Inflammatory macrophage treated with lipopolysaccharide for 1 hour (primary cell): ENCODE data around the gene TBC1D16.
"Not testable (repeated sequence)": the region's sequence is repeated elsewhere in the genome, so short reads cannot be mapped to it uniquely, and the experiment has no call there.

Experiments
- DNase-seq, 2 donors: peaks; one replicate each; pipeline ENCODE4 v3.0.0-alpha.2; 2020 to 2022

Gene TBC1D16

GRCh38 chr17:80050706-80051105 is 15.0 kb upstream of the TBC1D16 start:
- DNase-seq: no peak

GRCh38 chr17:80049986-80050385 is 14.3 kb upstream of the TBC1D16 start:
- DNase-seq: no peak

- DNase-seq: no peak
These were observed 11.5 kb upstream of the TBC1D16 start for GRCh38 chr17:80047176-80047575.

DNA sequence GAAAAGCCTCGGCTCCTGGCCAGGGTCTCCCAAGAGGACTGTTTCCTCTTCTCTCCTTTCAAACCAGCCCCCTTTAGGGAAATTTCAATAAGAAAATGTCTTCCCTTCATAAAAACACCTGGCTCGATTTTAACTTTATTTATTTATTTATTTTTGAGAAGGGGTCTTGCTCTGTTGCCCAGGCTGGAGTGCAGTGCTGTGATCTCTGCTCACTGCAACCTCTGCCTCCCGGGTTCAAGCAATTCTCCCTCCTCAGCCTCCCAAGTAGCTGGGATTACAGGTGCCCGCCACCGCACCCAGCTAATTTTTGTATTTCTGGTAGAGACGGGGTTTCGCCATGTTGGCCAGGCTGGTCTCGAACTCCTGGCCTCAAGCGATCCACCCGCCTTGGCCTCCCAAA is 11.0 kb upstream of the TBC1D16 start:
- DNase-seq: not testable (repeated sequence)

- DNase-seq: no peak
These were observed 10.0 kb upstream of the TBC1D16 start for GRCh38 chr17:80045703-80046102.

DNA sequence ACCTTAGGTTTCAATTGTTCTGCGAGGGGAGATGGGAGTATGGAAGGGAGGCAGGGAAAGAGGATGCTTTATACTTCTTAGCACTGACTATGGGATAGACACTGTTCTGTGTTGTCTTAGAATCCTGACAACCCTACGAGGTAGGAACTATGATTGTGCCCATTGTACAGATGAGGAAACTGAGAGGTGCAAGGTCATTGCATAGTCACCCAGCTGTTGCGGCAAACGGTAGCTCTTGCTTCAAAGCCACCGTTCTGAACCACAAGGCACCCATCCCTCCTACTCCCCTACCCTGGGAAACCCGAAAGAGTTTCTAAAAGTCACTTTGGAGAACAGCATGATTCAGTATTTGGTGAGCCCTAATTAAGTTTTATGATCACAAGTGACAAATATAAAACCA is 8.3 kb upstream of the TBC1D16 start:
- no peak for DNase-seq

DNA sequence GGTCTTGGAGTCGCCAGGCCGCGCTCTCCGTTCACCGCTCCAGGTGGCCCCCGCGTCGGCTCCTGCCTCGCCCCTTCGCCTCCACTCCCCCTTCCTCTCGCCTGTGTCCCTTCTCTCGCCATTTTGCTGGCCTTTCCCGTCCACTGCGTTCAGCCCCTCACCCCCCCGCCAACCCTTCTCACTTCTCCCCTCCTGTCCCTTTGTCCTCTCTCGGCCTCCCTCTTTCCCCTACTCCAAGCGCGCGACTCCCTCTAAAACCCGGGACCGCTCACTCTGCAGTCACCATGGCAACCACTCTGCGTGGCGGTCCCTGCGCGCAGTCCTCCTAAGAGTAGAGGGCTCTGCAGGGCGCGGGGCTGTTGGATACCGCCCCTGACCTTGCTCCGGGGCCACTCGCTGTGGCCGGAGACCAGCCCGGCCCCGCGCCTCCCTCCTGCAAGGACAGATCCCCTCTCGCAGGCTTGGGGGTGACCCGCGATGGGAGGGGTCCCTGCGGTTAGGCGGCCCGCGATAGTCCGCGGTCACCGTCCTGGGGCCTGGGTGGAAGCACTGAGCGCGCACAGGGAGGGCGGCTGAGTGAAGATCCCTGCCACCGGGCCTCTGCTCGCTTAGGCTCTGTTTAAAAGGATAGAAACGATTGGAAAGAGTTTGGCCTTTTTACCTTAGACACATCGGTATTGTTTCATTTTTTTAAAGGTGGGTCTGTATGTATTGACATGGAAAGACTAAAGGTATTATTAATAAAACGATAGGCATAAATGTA is 1.2 kb upstream of the TBC1D16 start:
- no peak for DNase-seq

- DNase-seq: peak; percentile 51 to 78
These were observed 454 bp upstream of the TBC1D16 start, which contains the start of gene CCDC40 for GRCh38 chr17:80035937-80036714. CCDC40 (plus strand) TSS chr17:80036642; CDS start chr17:80036663, 21 bp downstream.

DNA sequence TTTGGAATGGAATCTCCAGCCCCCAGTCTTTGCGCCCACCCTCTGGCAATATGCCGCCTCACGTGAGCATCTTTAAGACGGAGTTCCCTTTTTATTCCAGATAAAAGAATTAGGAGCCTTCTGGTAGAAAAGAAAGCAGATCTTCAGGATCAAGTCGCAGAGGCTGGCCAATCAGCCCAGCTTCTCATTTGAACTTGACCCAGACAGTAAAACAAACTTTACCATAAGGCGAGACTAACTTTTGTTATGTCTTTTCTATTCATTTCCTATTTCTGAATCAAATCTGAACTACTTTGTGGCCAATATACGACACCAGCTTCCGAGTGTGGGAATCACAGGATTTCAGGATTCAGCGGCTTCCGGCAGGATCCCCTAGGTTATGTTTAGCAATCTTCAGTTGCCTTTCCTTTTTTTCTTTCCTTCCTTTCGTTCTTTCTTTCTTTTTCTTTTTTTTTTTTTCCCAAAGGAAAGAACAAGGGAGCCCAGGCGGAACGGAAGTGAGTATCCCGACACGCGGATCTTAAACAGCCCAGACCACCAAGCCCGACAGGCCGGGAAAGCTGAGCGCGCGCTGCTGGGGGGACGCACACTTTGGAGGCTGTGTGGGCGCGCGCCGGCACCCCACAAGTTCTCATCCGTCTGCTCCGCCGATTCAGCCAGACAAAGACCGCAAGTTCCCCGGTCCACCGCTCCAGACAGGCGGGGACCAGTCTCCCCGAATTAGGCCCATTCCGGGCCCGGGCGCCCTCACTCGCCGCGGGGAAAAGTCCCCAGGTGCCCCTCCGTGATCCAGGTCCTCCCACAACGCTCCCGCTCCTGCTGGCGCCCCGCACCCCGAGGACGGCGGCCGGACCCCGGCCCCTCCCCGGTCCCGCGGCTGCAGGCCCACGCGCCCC is 633 bp downstream of the TBC1D16 start:
- DNase-seq: peak; percentile 52 to 59

DNA sequence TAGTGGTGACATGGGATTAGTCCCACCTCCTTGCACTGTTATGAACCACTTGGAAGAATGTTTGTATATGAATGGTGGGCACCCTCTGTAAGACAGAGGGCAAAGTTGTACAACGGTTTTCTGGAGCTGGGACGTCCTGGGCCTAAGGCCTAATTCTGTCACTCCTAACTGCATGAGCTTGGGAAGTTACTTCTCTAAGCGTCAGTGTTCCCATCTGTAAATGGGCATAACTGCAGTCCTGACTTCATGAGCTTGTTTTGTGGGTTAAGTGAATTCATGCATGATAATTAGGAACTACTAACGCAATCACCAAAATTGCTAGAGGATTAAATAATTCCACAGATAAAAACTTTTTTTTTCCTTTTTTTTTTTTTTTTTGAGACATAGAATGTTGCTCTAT is 1.8 kb downstream of the TBC1D16 start:
- DNase-seq: no peak

DNA sequence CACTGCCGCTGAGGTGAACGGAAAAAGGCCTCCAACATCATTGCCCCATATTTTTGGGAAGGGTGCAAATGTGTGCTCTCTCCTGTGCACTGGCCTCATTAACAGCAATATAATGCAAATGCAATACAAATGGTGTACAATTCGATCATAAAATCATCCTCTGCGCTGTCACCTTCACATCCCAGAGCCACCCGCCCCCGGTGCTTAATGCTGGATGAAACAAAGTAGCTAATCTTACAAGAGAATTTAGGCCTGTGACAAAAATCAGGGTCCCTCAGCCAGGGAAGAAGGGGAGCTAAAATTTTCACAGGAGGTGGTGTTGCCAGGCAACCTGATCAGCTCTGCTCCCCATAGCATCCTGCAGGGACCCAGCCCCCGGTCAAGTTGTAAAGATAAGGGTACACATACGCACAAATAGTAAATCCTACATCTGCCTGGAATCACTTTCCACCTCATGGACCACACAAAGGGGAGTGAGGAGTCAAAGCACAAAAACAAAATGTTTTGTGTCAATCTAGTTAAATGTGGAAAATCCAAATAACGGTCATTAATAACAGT is 3.0 kb downstream of the TBC1D16 start:
- DNase-seq: no peak

DNA sequence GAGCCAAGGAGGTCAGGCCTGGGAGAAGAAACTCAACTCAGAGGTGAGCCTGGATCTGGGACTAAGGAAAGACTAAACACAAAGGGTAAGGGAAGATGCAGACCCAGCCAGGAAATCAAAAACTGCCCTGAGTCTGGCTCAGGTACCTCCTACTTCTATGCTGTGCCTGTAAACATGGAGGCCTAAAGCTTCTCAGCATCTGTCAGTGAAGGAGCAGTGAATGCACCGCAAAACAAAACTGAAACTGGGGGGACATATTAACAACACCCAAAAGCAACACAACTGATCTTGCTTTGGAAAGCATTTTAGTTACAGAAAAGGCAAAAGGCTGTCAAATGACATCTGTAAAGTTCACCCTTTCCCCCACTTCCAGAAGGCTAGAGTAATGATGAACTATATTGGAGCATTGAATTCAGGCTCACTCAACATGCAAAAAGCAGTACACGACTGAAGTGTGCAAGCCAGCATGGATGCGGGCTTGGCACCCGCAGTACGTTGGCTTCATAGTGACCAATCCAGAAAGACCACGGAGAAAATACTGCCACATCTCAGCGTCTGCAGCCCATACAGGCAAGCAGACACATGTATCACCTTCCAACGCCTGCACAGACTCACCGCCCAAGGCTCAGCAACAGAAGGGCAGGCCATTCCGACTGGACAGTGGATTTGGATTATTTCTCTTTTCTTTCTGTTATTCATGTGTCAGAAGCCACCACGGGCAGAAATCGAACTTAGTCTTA is 3.8 kb downstream of the TBC1D16 start:
- no peak for DNase-seq

DNA sequence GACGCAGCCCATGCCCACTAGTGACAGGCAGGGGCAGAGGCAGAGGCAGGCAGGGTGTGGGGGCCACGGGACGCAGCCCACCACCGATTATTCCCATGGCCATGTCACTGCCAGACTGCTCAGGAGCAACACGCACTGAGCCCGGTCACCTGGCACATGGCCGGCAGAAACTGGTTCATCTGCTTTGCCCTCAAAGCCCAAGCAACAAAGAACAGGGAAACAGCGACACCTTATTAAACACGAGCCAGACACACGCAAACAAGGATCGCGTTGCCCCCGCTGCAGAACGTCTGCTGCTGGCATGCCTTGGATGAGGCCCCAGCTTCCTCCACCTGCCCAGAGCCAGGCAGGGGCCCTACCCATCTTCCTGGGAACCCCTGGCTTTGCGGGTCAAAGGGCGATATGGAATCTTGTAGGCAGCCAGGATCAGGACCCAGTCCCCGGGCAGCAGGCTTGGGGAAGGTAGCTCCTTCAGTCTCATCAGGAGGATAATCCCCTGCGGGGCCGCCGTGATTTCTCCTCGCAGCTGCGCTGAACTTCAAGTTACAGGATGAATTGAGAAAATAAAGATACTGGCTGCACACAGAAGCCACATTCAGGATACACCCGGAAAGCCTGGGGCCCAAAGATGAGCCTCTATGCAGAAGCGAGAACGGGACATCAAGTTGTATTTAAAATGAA is 4.8 kb downstream of the TBC1D16 start:
- DNase-seq: no peak

GRCh38 chr17:80029258-80029974 is 6.3 kb downstream of the TBC1D16 start:
- peak; percentile 56 to 66 for DNase-seq

GRCh38 chr17:80028030-80028429 is 7.6 kb downstream of the TBC1D16 start:
- DNase-seq: no peak

DNA sequence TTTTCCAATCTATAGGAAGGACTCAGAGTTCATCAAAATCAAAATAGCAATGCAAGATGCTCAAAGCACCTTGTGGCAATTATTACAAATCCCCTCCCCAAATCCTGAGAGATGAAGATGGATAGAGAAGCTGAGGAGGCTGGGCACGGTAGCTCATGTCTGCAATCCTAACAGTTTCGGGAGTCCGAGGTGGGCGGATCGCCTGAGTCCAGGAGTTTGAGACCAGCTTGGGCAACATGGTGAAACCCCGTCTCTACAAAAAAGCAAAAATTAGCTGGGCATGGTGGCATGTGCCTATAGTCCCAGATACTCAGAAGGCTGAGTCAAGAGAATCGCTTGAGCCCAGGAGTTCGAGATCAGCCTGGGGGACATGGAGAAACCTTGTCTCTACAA is 8.6 kb downstream of the TBC1D16 start:
- no peak for DNase-seq

DNA sequence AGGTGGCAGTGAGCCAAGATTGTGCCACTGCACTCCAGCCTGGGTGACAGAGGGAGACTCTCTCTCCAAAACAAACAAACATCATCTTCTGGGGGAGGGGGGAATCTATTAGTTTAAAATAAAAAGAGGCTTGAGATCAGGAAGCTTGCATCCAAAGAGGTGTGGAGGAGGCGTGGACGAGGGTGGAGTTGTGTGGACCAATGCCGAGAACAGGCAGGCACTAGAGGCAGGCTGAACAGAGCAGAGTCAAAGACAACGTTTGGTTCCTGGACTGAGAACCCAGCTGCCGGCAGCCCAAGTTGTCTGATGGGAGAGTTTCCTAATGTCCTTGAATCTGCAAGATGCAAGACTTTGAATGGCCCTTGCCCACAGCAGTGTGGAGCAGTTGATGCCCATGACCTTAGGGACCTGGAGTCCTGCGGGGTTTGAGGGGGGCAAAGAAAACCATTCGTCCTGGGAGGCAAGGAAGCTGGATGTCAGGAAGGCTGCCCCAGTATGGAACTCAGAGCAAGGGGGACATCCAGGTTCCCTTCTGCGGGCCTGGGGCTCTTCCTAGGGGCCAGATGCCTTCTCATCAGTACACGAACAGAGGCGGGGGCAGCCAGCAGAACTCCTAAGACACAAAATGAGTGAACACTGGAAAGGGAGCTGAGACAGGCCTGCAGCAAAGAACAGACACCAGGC is 9.2 kb downstream of the TBC1D16 start:
- no peak for DNase-seq

- DNase-seq: no peak
These were observed 9.9 kb downstream of the TBC1D16 start for GRCh38 chr17:80025796-80026195.

- no peak for DNase-seq
These were observed 10.5 kb downstream of the TBC1D16 start for GRCh38 chr17:80025140-80025539.
